ENCODE measurements around the gene SHROOM3. TPM values are rescaled to one million over a fixed set of nuclear protein-coding genes. Genes with fewer than 3 reads are reported as not detected.

Gene SHROOM3
- total and polyA plus RNA-seq, 2 of the 13 experiments (the other 11 are each of a cell fraction or from before 2014, with no cell fraction given): 0.01 TPM; not detected in 1

- H3K9me3 ChIP-seq (ENCODE audit: low read length): no peaks in the 10 kb centered on the region
- no peaks in the 10 kb centered on the region for H4K20me1 ChIP-seq (ENCODE audit: insufficient read depth, low read length)
- DNase-seq (ENCODE audit: low spot score) (no peak), FAIRE-seq (no peak), ATAC-seq (no peak)
- ChIA-PET POLR2A (no interaction called here), CTCF (ENCODE audit: low intra/inter-chr PET ratio, low total read pairs) (no interaction called here)
- no peaks in the 10 kb centered on the region for H3K79me2 ChIP-seq (ENCODE audit: insufficient read depth, low read length)
- intact Hi-C loops (cut with micrococcal nuclease; ENCODE audit: unreplicated experiment): no loop called here
- H3K27ac ChIP-seq (ENCODE audit: extremely low read length, insufficient read depth, low read length): no peak overlapping the region
- in situ Hi-C loops (cut with HindIII; ENCODE audit: extremely low pct_ligation_motif_present, low pct_unique_long_range_greater_than_20kb): no loop called here
- H3K4me3 ChIP-seq (replicated peaks in 1 of 3; ENCODE audit: insufficient read depth in 1 of 3, low read depth in 2 of 3, low read length in 3 of 3): no peak overlapping the region
- WGBS (ENCODE audit: low lambda C conversion rate): 57% methylated on average over 7 of the region's 7 CpGs
- H3K4me2 ChIP-seq (ENCODE audit: low read depth, low read length): no peak overlapping the region
- no peaks in the 10 kb centered on the region for H3K36me3 ChIP-seq (replicated peaks in 1 of 2; ENCODE audit: control insufficient read depth in 1 of 2, insufficient read depth in 2 of 2, low read length in 2 of 2)
- no peak overlapping the region for H3K9ac ChIP-seq (ENCODE audit: insufficient read depth, low read depth, low read length)
- H3K27me3 ChIP-seq (ENCODE audit: control insufficient read depth in 1 of 2, insufficient read depth in 2 of 2, low read length in 2 of 2): no peaks in the 10 kb centered on the region; a peak in 1 of 5 replicates
- BruUV-seq (replicated peaks): no TSS peak
- H3K4me1 ChIP-seq (ENCODE audit: insufficient read depth, low read length): peaks cover 8% of the 10 kb centered on the region; the same call in 1 of the 2 replicates
- H2AFZ ChIP-seq (ENCODE audit: low read length): no peak overlapping the region
- no peak for TF ChIP-seq SNAI1 (CRISPR knock-in tag; IDR thresholded peaks at IDR 0.05; ENCODE audit: borderline replicate concordance)
- no peak for TF ChIP-seq FUBP1 (CRISPR knock-in tag; IDR thresholded peaks at IDR 0.05; ENCODE audit: borderline replicate concordance)
- TF ChIP-seq PLSCR1 (CRISPR knock-in tag; IDR thresholded peaks at IDR 0.05; ENCODE audit: borderline replicate concordance): no peak
- no peak for TF ChIP-seq ZMYM3 (CRISPR knock-in tag; IDR thresholded peaks at IDR 0.05)
- TF ChIP-seq ZNF691 (CRISPR knock-in tag; IDR thresholded peaks at IDR 0.05; ENCODE audit: borderline replicate concordance, low read depth): no peak
- no peak for TF ChIP-seq PAXIP1 (CRISPR knock-in tag; conservative IDR thresholded peaks at IDR 0.05)
- TF ChIP-seq GPN1 (CRISPR knock-in tag; IDR thresholded peaks at IDR 0.05; ENCODE audit: borderline replicate concordance): no peak
- no peak for TF ChIP-seq SMARCE1 (IDR thresholded peaks at IDR 0.05; ENCODE audit: borderline replicate concordance)
- no peak for TF ChIP-seq ISX (CRISPR knock-in tag; conservative IDR thresholded peaks at IDR 0.05)
- no peak for TF ChIP-seq EEA1 (CRISPR knock-in tag; IDR thresholded peaks at IDR 0.05; ENCODE audit: borderline replicate concordance)
- TF ChIP-seq, protein P1, sequence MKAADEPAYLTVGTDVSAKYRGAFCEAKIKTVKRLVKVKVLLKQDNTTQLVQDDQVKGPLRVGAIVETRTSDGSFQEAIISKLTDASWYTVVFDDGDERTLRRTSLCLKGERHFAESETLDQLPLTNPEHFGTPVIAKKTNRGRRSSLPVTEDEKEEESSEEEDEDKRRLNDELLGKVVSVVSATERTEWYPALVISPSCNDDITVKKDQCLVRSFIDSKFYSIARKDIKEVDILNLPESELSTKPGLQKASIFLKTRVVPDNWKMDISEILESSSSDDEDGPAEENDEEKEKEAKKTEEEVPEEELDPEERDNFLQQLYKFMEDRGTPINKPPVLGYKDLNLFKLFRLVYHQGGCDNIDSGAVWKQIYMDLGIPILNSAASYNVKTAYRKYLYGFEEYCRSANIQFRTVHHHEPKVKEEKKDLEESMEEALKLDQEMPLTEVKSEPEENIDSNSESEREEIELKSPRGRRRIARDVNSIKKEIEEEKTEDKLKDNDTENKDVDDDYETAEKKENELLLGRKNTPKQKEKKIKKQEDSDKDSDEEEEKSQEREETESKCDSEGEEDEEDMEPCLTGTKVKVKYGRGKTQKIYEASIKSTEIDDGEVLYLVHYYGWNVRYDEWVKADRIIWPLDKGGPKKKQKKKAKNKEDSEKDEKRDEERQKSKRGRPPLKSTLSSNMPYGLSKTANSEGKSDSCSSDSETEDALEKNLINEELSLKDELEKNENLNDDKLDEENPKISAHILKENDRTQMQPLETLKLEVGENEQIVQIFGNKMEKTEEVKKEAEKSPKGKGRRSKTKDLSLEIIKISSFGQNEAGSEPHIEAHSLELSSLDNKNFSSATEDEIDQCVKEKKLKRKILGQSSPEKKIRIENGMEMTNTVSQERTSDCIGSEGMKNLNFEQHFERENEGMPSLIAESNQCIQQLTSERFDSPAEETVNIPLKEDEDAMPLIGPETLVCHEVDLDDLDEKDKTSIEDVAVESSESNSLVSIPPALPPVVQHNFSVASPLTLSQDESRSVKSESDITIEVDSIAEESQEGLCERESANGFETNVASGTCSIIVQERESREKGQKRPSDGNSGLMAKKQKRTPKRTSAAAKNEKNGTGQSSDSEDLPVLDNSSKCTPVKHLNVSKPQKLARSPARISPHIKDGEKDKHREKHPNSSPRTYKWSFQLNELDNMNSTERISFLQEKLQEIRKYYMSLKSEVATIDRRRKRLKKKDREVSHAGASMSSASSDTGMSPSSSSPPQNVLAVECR (CRISPR knock-in tag; IDR thresholded peaks at IDR 0.05; ENCODE audit: borderline replicate concordance): no peak
Measured at GRCh38 chr4:76677571-76678326, 242.7 kb downstream of the SHROOM3 start.

Measured in HepG2 (cell line).